Measurements from ENCODE around the gene WDR62.
A peak's percentile ranks its signal among the peaks of the same experiment; 100 is the strongest.

WDR62 gene

DNA sequence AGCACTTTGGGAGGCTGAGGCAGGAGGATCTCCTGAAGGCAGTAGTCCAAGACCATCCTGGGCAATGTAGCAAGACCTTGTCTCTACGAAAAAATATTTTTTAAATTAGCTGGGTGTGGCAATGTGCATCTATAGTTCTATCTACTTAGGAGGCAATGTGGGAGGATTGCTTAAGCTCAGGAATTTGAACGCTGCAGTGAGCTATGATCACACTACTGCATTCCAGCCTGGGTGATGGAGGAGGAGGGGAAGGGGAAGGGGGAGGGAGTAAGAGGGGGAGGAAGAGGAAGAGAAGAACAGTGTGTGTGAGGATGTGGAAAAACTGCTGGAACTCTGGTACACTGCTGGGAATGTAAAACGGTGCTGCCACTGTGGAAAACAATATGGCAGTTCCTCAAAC lies 12.9 kb upstream of the WDR62 start:
- H3K27ac ChIP-seq (ENCODE audit: low read length): peak overlapping the region; percentile 45
- H3K9me3 ChIP-seq (ENCODE audit: control insufficient read depth in 1 of 2, low read length in 2 of 2): no peaks in the 10 kb centered on the region

DNA sequence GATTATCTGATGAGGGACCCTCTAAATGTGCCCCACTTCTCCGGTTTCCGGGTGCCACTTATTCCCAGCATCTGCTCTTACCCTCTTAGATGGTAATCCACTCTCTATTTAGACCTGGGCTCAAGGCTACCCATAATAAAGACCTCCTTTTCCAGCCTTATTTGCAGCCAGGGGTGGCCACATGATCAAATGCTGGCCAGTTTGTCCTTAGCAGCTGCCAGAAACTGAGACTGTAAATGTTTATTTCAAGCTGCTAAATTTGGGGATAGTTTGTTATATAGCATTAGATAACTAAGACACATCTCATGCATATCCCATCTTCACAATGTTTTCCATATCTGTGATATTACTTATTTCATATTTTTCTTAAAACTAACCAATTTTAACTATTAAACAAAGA lies 10.7 kb upstream of the WDR62 start:
- Histone ChIP-seq H3K4me3 (ENCODE audit: low read depth in 1 of 2, low read length in 2 of 2) (no peak overlapping the region), H3K36me3 (ENCODE audit: control insufficient read depth in 1 of 2, insufficient read depth in 2 of 2, low read length in 2 of 2) (peaks cover 0 to 6% of the 10 kb centered on the region in 2 donors), H3K4me1 (ENCODE audit: control insufficient read depth in 1 of 2, insufficient read depth in 2 of 2, low read length in 2 of 2) (peaks cover 4 to 27% of the 10 kb centered on the region in 2 donors), H3K27me3 (ENCODE audit: low read depth, low read length) (no peaks in the 10 kb centered on the region), H3K27ac (ENCODE audit: low read length) (no peak overlapping the region), H3K9me3 (ENCODE audit: control insufficient read depth in 1 of 2, low read length in 2 of 2) (no peaks in the 10 kb centered on the region)

More for the DNA sequence above, 12.9 kb upstream of the WDR62 start:
- Histone ChIP-seq H3K4me3 (ENCODE audit: low read depth in 1 of 2, low read length in 2 of 2) (no peak overlapping the region), H3K27me3 (ENCODE audit: low read depth, low read length) (no peaks in the 10 kb centered on the region), H3K4me1 (ENCODE audit: control insufficient read depth in 1 of 2, insufficient read depth in 2 of 2, low read length in 2 of 2) (peaks cover 4 to 27% of the 10 kb centered on the region in 2 donors), H3K36me3 (ENCODE audit: control insufficient read depth in 1 of 2, insufficient read depth in 2 of 2, low read length in 2 of 2) (peaks cover 3 to 9% of the 10 kb centered on the region in 2 donors)

DNA sequence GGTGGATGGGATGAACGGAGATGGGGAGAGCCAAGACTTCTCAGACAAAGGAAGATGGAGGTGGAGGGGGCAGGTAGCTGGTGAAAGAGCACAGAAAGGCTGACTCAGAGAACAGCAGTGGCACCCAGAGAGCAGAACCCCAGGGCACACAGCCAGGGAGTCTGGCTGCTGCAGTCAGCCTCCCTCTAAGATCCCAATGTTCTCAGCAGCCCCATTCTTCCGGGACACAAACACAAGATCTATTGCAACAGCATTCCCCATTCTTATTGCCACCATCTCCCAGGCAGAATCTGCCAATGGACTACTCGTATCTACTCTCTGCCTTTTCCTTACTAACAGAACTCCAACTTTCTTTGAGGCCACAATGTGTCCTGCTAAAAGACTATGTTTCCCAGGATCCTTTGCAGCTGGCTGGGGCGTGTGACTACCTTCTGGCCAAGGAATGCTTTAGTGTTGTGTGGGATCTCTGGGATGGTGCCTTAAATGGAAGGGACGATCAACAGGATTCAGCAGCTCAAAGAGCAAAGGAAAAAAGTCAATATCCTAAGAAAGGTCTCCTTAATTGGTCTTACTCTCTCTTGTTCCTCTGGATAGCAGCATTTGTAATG lies 8.2 kb upstream of the WDR62 start:
- peaks cover 1 to 27% of the 10 kb centered on the region in 2 donors for H3K4me1 ChIP-seq (ENCODE audit: control insufficient read depth in 1 of 2, insufficient read depth in 2 of 2, low read length in 2 of 2)
- no peak overlapping the region for H3K27ac ChIP-seq (ENCODE audit: low read length)

DNA sequence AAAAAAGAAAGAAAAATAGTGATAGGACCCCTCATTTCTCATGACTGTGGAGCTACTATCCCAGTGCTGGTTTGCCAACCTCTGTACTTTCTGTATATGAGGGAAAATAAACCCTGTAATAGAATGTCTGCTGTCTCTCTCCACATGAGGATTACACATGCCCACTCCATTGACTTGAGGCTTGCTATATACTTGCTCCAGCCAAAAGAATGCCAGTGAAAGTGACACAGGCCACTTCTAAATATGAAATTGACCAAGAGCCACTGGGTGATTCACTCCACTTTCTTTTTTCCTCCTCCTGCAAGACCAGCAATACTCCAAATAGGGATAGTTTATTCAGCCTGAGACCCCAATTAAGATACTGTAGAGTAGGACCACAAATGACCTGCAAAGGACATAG lies 6.9 kb upstream of the WDR62 start:
- Histone ChIP-seq H3K36me3 (ENCODE audit: control insufficient read depth in 1 of 2, insufficient read depth in 2 of 2, low read length in 2 of 2) (no peaks in the 10 kb centered on the region), H3K4me3 (ENCODE audit: low read depth in 1 of 2, low read length in 2 of 2) (no peak overlapping the region), H3K9me3 (ENCODE audit: control insufficient read depth in 1 of 2, low read length in 2 of 2) (no peaks in the 10 kb centered on the region), H3K27ac (ENCODE audit: low read length) (no peak overlapping the region), H3K4me1 (ENCODE audit: control insufficient read depth in 1 of 2, insufficient read depth in 2 of 2, low read length in 2 of 2) (peaks cover 0 to 23% of the 10 kb centered on the region in 2 donors), H3K27me3 (ENCODE audit: low read depth, low read length) (no peaks in the 10 kb centered on the region)

More for the DNA sequence above, 8.2 kb upstream of the WDR62 start:
- H3K27me3 ChIP-seq (ENCODE audit: low read depth, low read length): no peaks in the 10 kb centered on the region
- no peaks in the 10 kb centered on the region for H3K9me3 ChIP-seq (ENCODE audit: control insufficient read depth in 1 of 2, low read length in 2 of 2)
- H3K4me3 ChIP-seq (ENCODE audit: low read depth in 1 of 2, low read length in 2 of 2): no peak overlapping the region
- no peaks in the 10 kb centered on the region for H3K36me3 ChIP-seq (ENCODE audit: control insufficient read depth in 1 of 2, insufficient read depth in 2 of 2, low read length in 2 of 2)

DNA sequence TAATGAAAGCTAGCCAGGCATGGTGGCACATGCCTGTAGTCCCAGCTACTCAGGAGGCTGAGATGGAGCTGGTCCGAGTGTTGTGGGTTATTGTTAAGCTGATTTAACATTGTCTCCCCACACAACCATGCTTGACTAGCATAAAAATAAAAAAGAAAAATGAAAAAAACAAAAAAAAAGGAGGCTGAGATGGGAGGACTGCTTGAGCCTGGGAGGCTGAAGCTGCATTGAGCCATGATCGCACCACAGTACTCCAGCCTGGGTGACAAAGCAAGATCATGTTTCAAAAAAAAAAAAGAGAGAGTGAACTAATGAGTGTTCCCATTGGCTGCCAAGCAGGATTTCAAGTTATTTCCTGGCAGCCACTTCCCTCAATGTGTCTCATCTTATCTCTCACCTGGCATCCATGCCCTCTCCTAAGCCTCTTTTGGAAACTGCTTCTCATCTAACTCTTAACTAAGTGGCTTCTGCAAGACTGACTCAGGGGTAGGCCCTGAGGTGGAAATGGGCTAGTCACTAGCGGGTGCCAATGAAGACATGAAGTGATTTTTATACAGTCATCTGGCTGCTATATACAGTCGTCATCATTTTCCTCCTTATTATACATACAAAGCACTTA lies 5.5 kb upstream of the WDR62 start:
- peaks cover 0 to 14% of the 10 kb centered on the region in 2 donors for H3K4me1 ChIP-seq (ENCODE audit: control insufficient read depth in 1 of 2, insufficient read depth in 2 of 2, low read length in 2 of 2)

DNA sequence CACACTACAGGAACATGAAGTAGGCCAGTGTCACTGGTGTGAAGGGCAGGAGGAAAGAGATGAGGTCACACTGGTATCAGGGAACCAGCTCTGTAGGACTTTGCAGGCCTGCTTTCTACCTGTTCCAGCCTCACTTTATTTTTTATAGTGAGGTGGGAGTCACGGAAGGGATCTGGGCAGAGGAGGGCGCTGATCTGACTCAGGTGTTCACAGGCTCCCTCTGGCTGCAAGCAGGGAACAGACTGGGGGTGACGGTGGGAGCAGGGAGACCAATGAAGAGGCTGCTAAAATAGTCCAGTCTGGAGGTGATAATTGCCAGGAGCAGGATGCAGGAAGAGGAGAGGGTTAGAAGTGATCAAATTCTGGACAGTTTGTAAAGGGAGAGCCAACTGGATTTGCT lies 3.5 kb upstream of the WDR62 start:
- Histone ChIP-seq H3K27me3 (ENCODE audit: low read depth, low read length) (no peaks in the 10 kb centered on the region), H3K36me3 (ENCODE audit: control insufficient read depth in 1 of 2, insufficient read depth in 2 of 2, low read length in 2 of 2) (peaks cover 0 to 7% of the 10 kb centered on the region in 2 donors), H3K4me1 (ENCODE audit: control insufficient read depth in 1 of 2, insufficient read depth in 2 of 2, low read length in 2 of 2) (peaks cover 0 to 12% of the 10 kb centered on the region in 2 donors)

More for the DNA sequence above, 5.5 kb upstream of the WDR62 start:
- H3K27ac ChIP-seq (ENCODE audit: low read length): no peak overlapping the region
- H3K9me3 ChIP-seq (ENCODE audit: control insufficient read depth in 1 of 2, low read length in 2 of 2): no peaks in the 10 kb centered on the region
- no peak overlapping the region for H3K4me3 ChIP-seq (ENCODE audit: low read depth in 1 of 2, low read length in 2 of 2)
- H3K36me3 ChIP-seq (ENCODE audit: control insufficient read depth in 1 of 2, insufficient read depth in 2 of 2, low read length in 2 of 2): peaks cover 0 to 7% of the 10 kb centered on the region in 2 donors
- H3K27me3 ChIP-seq (ENCODE audit: low read depth, low read length): no peaks in the 10 kb centered on the region

DNA sequence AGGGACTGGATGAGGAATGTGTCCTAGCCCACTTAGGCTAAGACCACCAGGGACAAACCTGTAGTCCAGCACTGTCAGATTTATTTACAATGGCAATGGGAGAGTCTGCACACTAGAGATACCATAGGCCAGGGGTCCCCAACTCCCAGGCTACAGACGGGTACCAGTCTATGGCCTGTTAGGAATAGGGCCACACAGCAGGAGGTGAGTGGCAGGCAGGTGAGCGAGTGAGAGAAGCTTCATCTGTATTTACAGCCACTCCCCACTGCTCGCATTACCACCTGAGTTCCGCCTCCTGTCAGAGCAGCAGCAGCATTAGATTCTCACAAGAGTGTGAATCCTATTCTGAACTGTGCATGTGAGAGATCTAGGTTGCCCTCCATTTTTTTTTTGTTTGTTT lies 3.1 kb upstream of the WDR62 start:
- H3K27ac ChIP-seq (ENCODE audit: low read length): no peak overlapping the region
- peaks cover 0 to 7% of the 10 kb centered on the region in 2 donors for H3K36me3 ChIP-seq (ENCODE audit: control insufficient read depth in 1 of 2, insufficient read depth in 2 of 2, low read length in 2 of 2)
- no peaks in the 10 kb centered on the region for H3K9me3 ChIP-seq (ENCODE audit: control insufficient read depth in 1 of 2, low read length in 2 of 2)
- H3K4me1 ChIP-seq (ENCODE audit: control insufficient read depth in 1 of 2, insufficient read depth in 2 of 2, low read length in 2 of 2): peaks cover 0 to 12% of the 10 kb centered on the region in 2 donors
- no peaks in the 10 kb centered on the region for H3K27me3 ChIP-seq (ENCODE audit: low read depth, low read length)
- H3K4me3 ChIP-seq (ENCODE audit: low read depth in 1 of 2, low read length in 2 of 2): no peak overlapping the region

More for the DNA sequence above, 3.5 kb upstream of the WDR62 start:
- Histone ChIP-seq H3K9me3 (ENCODE audit: control insufficient read depth in 1 of 2, low read length in 2 of 2) (no peaks in the 10 kb centered on the region), H3K4me3 (ENCODE audit: low read depth in 1 of 2, low read length in 2 of 2) (no peak overlapping the region), H3K27ac (ENCODE audit: low read length) (no peak overlapping the region)

DNA sequence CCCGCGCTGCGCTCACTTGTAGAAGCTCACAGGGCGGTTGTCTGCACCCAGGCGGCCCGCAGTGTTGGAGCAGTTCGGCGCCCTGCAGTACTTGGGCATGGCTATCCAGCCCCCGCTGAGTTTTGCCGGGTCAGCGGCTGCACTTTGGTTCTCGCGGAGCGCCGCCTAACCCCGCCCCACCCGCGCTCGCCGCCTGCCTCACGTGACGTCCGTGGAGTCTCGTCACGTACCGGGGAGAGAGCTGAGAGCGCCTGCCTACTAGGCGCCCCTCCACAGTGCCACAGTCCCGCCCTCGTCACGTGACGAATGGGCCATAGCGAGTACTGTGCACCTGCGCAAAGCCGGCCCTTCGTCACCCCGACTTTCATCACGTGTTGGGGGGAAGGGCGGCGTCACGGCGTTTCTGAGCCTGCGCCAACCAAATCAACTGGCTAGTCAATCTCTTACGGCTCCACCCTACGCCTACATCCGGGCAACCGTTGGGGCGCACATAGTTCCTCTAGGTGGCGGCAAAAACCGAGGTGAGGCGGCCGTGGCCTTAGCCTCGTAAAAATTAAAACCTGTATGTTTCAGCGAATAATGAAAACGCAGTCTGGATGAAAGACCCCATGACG lies 471 bp upstream of the WDR62 start, which contains the start of gene THAP8:
Gene THAP8, minus strand, starts transcription at position 167 of the 614 bp plus-strand sequence. Its CDS starts 68 bp downstream, at position 99.
- Histone ChIP-seq H3K4me3 (ENCODE audit: low read depth in 1 of 2, low read length in 2 of 2) (peak within 1 kb of the TSS; percentile 86 to 96), H3K4me1 (ENCODE audit: control insufficient read depth in 1 of 2, insufficient read depth in 2 of 2, low read length in 2 of 2) (peaks cover 0 to 12% of the 10 kb centered on the region in 2 donors), H3K9me3 (ENCODE audit: control insufficient read depth in 1 of 2, low read length in 2 of 2) (no peaks in the 10 kb centered on the region), H3K36me3 (ENCODE audit: control insufficient read depth in 1 of 2, insufficient read depth in 2 of 2, low read length in 2 of 2) (peaks cover 0 to 7% of the 10 kb centered on the region in 2 donors), H3K27me3 (ENCODE audit: low read depth, low read length) (no peaks in the 10 kb centered on the region), H3K27ac (ENCODE audit: low read length) (peak within 1 kb of the TSS; percentile 94)

DNA sequence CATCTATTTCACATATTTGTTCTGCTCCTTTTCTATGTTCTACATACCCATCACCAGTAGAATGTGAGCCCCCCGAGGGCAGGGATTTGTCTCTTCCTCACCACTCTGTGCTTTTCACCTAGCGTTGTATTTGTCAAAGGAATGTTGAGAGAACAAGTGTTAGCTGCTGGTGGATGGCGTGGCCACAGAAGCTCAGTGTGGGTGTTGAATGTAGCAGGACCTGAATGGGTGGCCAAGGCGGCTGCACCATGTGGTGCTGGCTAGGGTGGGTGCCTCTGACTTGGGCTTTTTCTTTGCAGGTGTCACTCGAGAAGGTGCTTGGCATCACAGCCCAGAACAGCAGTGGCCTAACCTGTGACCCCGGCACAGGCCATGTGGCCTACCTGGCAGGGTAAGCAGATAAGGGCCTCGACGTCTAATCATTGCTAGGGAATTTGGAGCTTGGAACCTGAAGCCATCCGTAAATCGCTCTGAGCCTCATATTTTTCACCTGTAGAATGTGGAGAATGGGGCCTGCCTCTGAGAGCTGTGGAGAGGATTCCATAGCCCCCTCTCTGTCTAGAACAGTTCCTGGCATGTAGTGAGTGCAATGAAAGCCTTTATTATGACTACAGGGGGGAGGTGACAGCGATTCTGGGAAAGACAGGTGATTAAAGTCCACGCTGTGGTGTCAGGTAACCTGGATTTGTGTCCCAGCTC lies 3.9 kb downstream of the WDR62 start:
- peaks cover 0 to 6% of the 10 kb centered on the region in 2 donors for H3K4me1 ChIP-seq (ENCODE audit: control insufficient read depth in 1 of 2, insufficient read depth in 2 of 2, low read length in 2 of 2)
- peaks cover 0 to 5% of the 10 kb centered on the region in 2 donors for H3K36me3 ChIP-seq (ENCODE audit: control insufficient read depth in 1 of 2, insufficient read depth in 2 of 2, low read length in 2 of 2)
- no peaks in the 10 kb centered on the region for H3K9me3 ChIP-seq (ENCODE audit: control insufficient read depth in 1 of 2, low read length in 2 of 2)
- no peak overlapping the region for H3K4me3 ChIP-seq (ENCODE audit: low read depth in 1 of 2, low read length in 2 of 2)
- H3K27me3 ChIP-seq (ENCODE audit: low read depth, low read length): no peaks in the 10 kb centered on the region
- H3K27ac ChIP-seq (ENCODE audit: low read length): no peak overlapping the region

DNA sequence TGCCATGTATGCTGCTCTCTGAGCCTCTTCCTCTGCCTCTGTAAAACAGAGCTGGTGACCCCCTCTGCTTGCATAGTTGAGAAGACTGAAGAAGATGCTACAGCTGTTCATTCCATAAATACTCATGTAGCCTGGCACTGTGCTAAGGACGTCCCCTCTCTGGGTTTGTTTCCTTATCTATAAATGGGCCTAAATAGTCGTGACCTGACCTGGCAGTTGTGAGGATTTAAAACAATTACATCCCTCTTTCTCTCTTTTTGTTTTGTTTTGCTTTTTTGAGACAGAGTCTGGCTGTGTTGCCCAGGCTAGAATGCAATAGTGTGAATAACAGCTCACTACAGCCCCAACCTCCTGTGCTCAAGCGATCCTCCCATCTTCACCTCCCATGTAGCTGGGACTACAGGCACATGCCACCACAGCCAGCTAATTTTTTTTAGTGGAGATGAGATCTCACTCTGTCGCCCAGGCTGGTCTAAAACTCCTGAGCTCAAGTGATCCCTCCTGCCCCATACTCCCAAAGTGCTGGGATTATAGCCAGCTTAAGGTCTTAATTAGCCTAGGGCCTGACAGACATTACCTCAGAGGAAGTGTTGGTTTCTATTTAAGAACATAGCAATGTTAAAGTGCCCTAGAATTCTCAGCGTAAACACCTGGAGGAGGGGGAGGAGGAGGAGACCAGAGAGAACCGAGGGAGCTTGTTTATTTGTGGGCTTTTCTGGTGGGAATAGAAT lies 4.6 kb downstream of the WDR62 start:
- no peaks in the 10 kb centered on the region for H3K36me3 ChIP-seq (ENCODE audit: control insufficient read depth in 1 of 2, insufficient read depth in 2 of 2, low read length in 2 of 2)
- peaks cover 0 to 6% of the 10 kb centered on the region in 2 donors for H3K4me1 ChIP-seq (ENCODE audit: control insufficient read depth in 1 of 2, insufficient read depth in 2 of 2, low read length in 2 of 2)
- H3K9me3 ChIP-seq (ENCODE audit: control insufficient read depth in 1 of 2, low read length in 2 of 2): no peaks in the 10 kb centered on the region
- no peak overlapping the region for H3K4me3 ChIP-seq (ENCODE audit: low read depth in 1 of 2, low read length in 2 of 2)
- no peak overlapping the region for H3K27ac ChIP-seq (ENCODE audit: low read length)
- no peaks in the 10 kb centered on the region for H3K27me3 ChIP-seq (ENCODE audit: low read depth, low read length)

Data from muscle layer of duodenum (tissue), 2 donors.